HG02763 (cell line): ENCODE measurements around the gene TBC1D9.

ENCODE experiments used
- ATAC-seq: cut with Tn5 transposase; IDR thresholded peaks from one replicate; pipeline ENCODE4 v1.9.1; 2021; ENCODE audit warnings: mild to moderate bottlenecking, moderate library complexity; ENCODE audit not compliant: unreplicated experiment

Gene TBC1D9

GRCh38 chr4:140697709-140698560, 58.2 kb downstream of the TBC1D9 start:
- no peak for ATAC-seq

GRCh38 chr4:140695483-140695882, 60.7 kb downstream of the TBC1D9 start:
- ATAC-seq: no peak

- ATAC-seq: no peak
These were observed 62.6 kb downstream of the TBC1D9 start for GRCh38 chr4:140693562-140693961.

GRCh38 chr4:140691369-140691768, 64.8 kb downstream of the TBC1D9 start:
- no peak for ATAC-seq

GRCh38 chr4:140690093-140690492, 66.1 kb downstream of the TBC1D9 start:
- no peak for ATAC-seq

- ATAC-seq: no peak
These were observed 66.6 kb downstream of the TBC1D9 start for GRCh38 chr4:140689623-140690022.

GRCh38 chr4:140688711-140689598, 67.2 kb downstream of the TBC1D9 start:
- ATAC-seq: no peak

GRCh38 chr4:140686796-140687195, 69.4 kb downstream of the TBC1D9 start:
- no peak for ATAC-seq

- no peak for ATAC-seq
These were observed 71.9 kb downstream of the TBC1D9 start for GRCh38 chr4:140684314-140684713.

- ATAC-seq: no peak
These were observed 75.0 kb downstream of the TBC1D9 start for GRCh38 chr4:140681201-140681600.

GRCh38 chr4:140680686-140681085, 75.5 kb downstream of the TBC1D9 start:
- ATAC-seq: no peak

GRCh38 chr4:140679576-140679975, 76.6 kb downstream of the TBC1D9 start:
- ATAC-seq: no peak

GRCh38 chr4:140675599-140676231, 80.5 kb downstream of the TBC1D9 start:
- ATAC-seq: no peak

- ATAC-seq: no peak
These were observed 82.5 kb downstream of the TBC1D9 start for GRCh38 chr4:140673729-140674128.

- ATAC-seq: no peak
These were observed 83.8 kb downstream of the TBC1D9 start for GRCh38 chr4:140672416-140672815.

GRCh38 chr4:140668111-140668510, 88.1 kb downstream of the TBC1D9 start:
- ATAC-seq: no peak

- ATAC-seq: no peak
These were observed 89.1 kb downstream of the TBC1D9 start for GRCh38 chr4:140666889-140667614.

GRCh38 chr4:140662082-140662869, 93.9 kb downstream of the TBC1D9 start:
- no peak for ATAC-seq

- no peak for ATAC-seq
These were observed 94.6 kb downstream of the TBC1D9 start for GRCh38 chr4:140661550-140661949.
